H54 (cell line): ENCODE measurements around the gene TGFBRAP1.

ENCODE experiments used
- DNase-seq: peaks from one replicate; pipeline ENCODE4 v3.0.0; 2011; ENCODE audit warnings: low spot score, mixed read lengths; ENCODE audit not compliant: insufficient read length
- FAIRE-seq: peaks from 3 replicates; lab custom pipeline; 2011; peaks lifted over from hg19 to GRCh38; lab: Jason Lieb, UNC
- POLR2A ChIP-seq: IDR thresholded peaks from 2 replicates; pipeline ENCODE4 v1.6.1; 2011; ENCODE audit warnings: low read depth, mild to moderate bottlenecking, low read length

The TGFBRAP1 gene

GRCh38 chr2:105291981-105292380, 37.6 kb downstream of the TGFBRAP1 start:
- TF ChIP-seq POLR2A = no peak
- no peak for DNase-seq
- no peak for FAIRE-seq

DNA sequence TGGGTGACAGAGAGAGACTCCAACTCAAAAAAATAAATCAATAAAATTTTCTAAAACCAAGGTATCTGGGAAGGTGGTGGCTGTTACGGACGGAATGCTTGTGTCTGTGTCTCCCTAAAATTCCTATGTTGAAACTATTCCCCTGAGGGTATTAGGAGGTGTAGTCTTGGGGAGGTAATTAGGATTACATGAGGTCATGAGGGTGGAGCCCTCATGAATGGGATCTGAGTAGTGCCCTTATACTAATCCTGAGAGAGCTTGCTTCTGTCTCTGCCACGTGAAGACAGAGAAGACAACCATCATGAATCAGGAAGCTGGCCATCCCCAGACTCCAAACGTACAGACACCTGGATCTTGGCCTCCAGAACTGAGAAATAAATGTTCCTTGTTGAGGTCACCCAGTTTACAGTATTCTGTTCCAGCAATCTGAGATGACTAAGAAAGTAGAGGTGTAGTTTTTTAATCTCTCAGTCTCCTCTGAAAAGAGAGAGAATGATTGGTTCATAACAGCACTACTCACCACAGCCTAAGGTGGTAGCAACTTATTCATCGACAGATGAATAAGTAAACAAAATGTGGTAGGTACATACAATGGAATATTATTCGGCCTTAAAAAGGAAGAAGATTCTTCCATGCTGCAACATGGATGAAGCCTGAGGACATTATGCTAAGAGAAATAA, 38.4 kb downstream of the TGFBRAP1 start:
- FAIRE-seq = no peak
- TF ChIP-seq POLR2A = no peak
- no peak for DNase-seq

GRCh38 chr2:105288133-105288532, 41.4 kb downstream of the TGFBRAP1 start:
- DNase-seq = no peak
- FAIRE-seq = no peak
- TF ChIP-seq POLR2A = no peak

DNA sequence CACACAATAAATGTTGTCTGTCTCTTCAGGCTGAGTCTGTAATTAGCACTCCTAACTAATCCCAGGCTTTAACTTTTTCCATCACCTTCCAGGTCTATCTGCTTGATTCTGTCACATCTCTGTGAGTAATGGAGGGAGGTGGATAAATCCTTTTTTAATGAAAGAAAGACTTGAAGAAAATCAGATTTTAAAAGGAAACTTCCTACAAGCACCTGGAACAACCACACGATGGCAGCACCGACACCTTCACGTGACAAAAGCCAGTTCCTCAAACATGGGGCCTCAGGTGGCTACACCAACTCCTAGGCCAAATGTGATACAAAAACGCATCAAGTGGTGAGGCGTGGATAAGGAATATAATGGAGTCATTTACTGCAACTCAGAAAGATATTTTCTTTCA, 41.8 kb downstream of the TGFBRAP1 start:
- TF ChIP-seq POLR2A = no peak
- DNase-seq (peak; percentile 12), FAIRE-seq (no peak)

GRCh38 chr2:105283532-105283931, 46.0 kb downstream of the TGFBRAP1 start:
- no peak for DNase-seq
- TF ChIP-seq POLR2A = no peak
- no peak for FAIRE-seq

DNA sequence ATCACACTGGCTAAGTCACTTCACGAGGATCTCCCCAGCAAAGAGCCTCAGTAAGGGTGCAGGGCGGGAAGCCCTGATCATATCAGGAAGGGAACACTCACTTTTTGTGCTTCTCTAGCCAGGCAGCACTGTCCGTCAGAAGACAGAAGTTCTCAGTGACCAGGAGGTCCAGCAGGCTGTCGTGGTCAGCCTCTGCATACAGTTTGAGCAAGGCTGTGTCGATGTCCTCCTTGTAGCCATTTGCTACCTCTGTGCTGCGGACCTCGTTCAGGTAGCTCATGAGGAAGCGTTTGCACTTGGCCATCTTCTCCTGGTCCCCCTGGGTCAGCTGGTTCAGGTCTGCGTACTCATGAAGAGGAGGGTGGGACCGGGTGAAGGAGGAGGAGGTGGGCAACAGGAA, 49.3 kb downstream of the TGFBRAP1 start:
- no peak for TF ChIP-seq POLR2A
- FAIRE-seq = no peak
- DNase-seq = no peak

DNA sequence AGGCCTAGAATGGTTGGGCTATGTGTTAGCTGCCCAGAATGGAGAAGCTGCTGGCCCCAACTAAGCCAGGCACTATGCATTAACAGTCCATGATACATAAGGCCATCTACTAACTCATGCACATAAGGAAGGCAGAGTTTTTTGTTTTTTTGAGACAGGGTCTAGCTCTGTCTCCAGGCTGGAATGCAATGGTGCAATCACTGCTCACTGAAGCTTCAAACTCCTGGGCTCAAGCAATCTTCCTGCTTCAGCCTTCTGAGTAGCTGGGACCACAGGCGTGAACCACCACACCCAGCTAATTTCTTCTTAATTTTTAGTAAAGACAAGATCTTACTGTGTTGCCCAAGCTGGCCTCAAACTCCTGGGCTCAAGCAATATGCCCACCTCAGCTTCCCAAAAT, 50.4 kb downstream of the TGFBRAP1 start:
- no peak for TF ChIP-seq POLR2A
- DNase-seq (no peak), FAIRE-seq (no peak)

DNA sequence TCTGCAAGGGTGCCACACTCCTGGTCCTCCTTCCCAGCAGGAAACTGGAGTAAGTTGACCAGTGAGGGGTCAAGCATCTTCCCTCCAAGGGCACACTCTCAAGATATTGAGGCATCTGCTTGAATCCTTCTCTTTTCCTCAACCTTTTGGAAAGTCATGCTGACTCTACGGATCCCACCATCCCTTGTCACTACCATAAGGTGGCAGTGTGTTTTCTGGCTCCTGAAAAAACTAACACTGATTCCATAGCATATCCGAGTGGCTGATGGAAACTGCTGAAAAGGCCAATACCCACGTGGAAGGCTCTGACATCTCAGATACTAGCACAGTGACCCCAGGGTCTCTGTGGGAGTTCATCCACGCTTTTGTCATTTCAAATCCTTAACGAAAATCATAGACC, 50.9 kb downstream of the TGFBRAP1 start:
- DNase-seq = no peak
- TF ChIP-seq POLR2A = no peak
- FAIRE-seq = no peak

DNA sequence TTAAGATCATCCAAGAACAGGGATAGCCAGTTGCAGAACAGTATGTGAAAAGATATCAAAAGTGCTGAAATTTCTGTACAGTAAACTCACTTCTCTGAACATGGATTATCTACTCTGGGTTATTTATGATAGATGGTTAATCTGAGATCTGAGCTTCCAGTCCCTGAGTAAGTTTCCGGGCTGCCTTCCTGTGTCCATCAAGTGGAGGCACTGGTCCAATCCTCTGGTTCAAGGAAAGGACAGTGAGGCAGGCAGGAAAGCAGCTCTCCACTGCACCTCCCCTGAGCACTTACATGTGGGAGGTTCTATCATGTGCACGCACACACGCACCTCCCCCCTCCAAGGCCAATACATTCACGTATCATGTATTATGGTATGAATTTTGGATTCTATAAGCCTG, 55.5 kb downstream of the TGFBRAP1 start:
- no peak for FAIRE-seq
- no peak for DNase-seq
- TF ChIP-seq POLR2A = no peak

DNA sequence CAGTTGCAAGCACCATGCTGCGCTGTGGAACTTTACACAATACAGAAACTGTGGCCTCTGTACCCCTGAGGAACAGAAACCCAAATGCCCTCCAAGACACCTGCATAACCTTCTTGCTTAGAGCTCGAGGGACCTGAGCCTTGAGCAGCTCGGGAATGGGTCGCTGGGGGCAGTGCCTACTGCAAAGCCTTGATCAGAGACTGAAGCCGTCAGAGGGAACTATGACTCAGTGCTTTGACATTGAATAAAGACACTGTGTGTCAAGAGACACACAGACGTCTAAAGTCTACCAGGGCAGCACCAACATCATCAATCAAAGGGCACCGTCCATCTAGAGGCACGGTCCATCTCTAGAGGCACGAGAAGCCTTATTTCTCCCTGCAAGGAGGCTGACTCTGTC, 57.4 kb downstream of the TGFBRAP1 start:
- no peak for TF ChIP-seq POLR2A
- DNase-seq (no peak), FAIRE-seq (no peak)

- TF ChIP-seq POLR2A = no peak
- no peak for DNase-seq
- no peak for FAIRE-seq
These were observed 58.0 kb downstream of the TGFBRAP1 start for GRCh38 chr2:105271393-105272045.

DNA sequence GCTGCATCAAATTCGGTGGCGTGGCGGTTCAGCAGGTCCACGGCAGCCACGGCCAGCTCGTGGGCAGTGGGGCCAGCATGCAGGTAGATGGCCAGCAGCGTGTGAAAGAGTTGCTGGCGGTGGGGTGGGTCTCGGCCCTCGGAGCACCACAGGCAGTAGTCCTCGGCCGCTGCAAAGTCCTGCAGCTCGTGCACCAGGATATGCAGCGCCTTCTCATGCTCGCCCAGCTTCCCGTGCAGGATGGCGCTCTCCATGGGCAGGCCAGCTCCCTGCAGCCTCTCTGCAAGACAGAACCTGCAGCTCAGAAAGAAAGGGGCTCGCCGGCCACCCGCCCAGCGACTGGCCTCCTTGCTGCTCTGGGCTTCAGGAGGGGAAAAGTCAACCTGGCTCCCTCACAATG, 60.1 kb downstream of the TGFBRAP1 start:
- TF ChIP-seq POLR2A = no peak
- FAIRE-seq (no peak), DNase-seq (no peak)

DNA sequence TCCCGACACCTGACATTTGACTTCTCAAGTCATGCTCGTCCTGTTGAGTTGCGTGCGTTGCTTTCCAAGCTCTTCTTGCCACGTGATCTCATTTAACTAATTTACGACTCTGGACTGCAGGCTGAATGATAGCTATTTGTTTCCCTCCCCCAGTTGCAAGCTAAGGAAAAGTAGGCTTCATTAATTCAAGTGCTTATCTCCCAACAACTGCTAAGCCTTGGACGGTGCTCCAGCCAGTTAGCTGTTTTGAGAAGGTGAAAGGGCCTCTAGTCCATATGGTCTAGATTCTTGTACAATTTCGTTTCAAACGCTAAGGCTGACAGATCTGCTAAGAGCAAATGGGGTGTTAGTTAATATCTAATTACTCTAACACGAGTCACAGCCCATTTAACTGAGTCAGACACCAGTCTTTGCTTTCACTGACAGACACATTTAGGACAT, 66.9 kb downstream of the TGFBRAP1 start:
- FAIRE-seq (no peak), DNase-seq (no peak)
- no peak for TF ChIP-seq POLR2A

- FAIRE-seq (no peak), DNase-seq (no peak)
- no peak for TF ChIP-seq POLR2A
These were observed 68.5 kb downstream of the TGFBRAP1 start for GRCh38 chr2:105261061-105261460.

GRCh38 chr2:105258835-105259350, 70.6 kb downstream of the TGFBRAP1 start:
- no peak for FAIRE-seq
- TF ChIP-seq POLR2A = no peak
- DNase-seq = no peak
